CD4-positive, CD25-positive, alpha-beta regulatory T cell (primary cell): ENCODE results near the gene CHAT. TPM values are rescaled to one million over a fixed set of nuclear protein-coding genes. Genes with fewer than 3 reads are reported as not detected.

Source experiments
- ATAC-seq, 2 donors: fragments of 150-1000 bp; cut with Tn5 transposase; one replicate each; pipeline ENCODE4 v1.10.0; 2021; ENCODE audit warnings: low read depth in 2 of 2, moderate number of reproducible peaks in 2 of 2, moderate library complexity in 1 of 2
- DNase-seq, 3 donors: peaks; one replicate each; pipeline versions ENCODE4 v3.0.0 to v3.0.0-alpha.2; 2012 to 2022; ENCODE audit warnings: mixed read lengths in 1 of 3
- H3K27ac ChIP-seq: one replicate; pipeline ENCODE4 v1.7.0; 2013; ENCODE audit warnings: mild to moderate bottlenecking, low read length; ENCODE audit not compliant: insufficient read depth, poor library complexity, severe bottlenecking
- H3K27me3 ChIP-seq: one replicate; pipeline ENCODE4 v1.7.0; 2013; ENCODE audit warnings: low read length; ENCODE audit not compliant: control insufficient read depth, insufficient read depth
- H3K36me3 ChIP-seq: one replicate; pipeline ENCODE4 v1.7.0; 2013; ENCODE audit warnings: mild to moderate bottlenecking, low read length, moderate library complexity; ENCODE audit not compliant: control insufficient read depth, insufficient read depth
- H3K4me1 ChIP-seq: 2 replicates; pipeline ENCODE4 v1.7.0; 2013; ENCODE audit warnings: mild to moderate bottlenecking, low read length; ENCODE audit not compliant: insufficient read depth, control insufficient read depth, poor library complexity, severe bottlenecking
- H3K4me3 ChIP-seq: one replicate; pipeline ENCODE4 v1.7.0; 2013; ENCODE audit warnings: low read depth, mild to moderate bottlenecking, low read length, moderate library complexity
- H3K9me3 ChIP-seq, 2 experiments: 1 replicate in 1 of 2; 2 replicates in 1 of 2; pipeline ENCODE4 v1.7.0; 2013; ENCODE audit warnings: low read length in 2 of 2, mild to moderate bottlenecking in 1 of 2, moderate library complexity in 1 of 2; ENCODE audit not compliant: control insufficient read depth in 2 of 2
- H3K27ac Mint-ChIP-seq, 3 donors: one replicate each; pipeline ENCODE4 v1.8.0; 2020 to 2022; ENCODE audit warnings: mild to moderate bottlenecking in 3 of 3, mixed read lengths in 3 of 3, moderate library complexity in 2 of 3
- H3K27me3 Mint-ChIP-seq: one replicate; pipeline ENCODE4 v1.8.0; 2022; ENCODE audit warnings: mild to moderate bottlenecking, mixed read lengths
- H3K36me3 Mint-ChIP-seq: one replicate; pipeline ENCODE4 v1.8.0; 2020; ENCODE audit warnings: mixed read lengths
- H3K4me1 Mint-ChIP-seq, 4 donors: one replicate each; pipeline ENCODE4 v1.8.0; 2020 to 2022; ENCODE audit warnings: mixed read lengths in 4 of 4, mild to moderate bottlenecking in 1 of 4
- H3K4me3 Mint-ChIP-seq, 4 donors: one replicate each; pipeline ENCODE4 v1.8.0; 2020 to 2022; ENCODE audit warnings: mild to moderate bottlenecking in 4 of 4, mixed read lengths in 4 of 4, moderate library complexity in 3 of 4
- H3K9me3 Mint-ChIP-seq, 7 donors: one replicate each; pipeline ENCODE4 v1.8.0; 2020 to 2022; ENCODE audit warnings: mixed read lengths in 7 of 7, mild to moderate bottlenecking in 3 of 7, moderate library complexity in 2 of 7
- polyA plus RNA-seq, 4 donors: library from polyadenylated mRNA; unstranded; fragments of 300-500 nt; fragmentation: Illumina TruSeq; gene quantifications; one replicate each; pipeline ENCODE4 v1.2.3, GENCODE V29; 2021
- total RNA-seq: library from RNA; stranded (reverse); gene quantifications from one replicate; pipeline ENCODE4 v1.2.3, GENCODE V29; 2022

CHAT gene
- total and polyA plus RNA-seq, 5 donors from 2014 or later = not detected

DNA sequence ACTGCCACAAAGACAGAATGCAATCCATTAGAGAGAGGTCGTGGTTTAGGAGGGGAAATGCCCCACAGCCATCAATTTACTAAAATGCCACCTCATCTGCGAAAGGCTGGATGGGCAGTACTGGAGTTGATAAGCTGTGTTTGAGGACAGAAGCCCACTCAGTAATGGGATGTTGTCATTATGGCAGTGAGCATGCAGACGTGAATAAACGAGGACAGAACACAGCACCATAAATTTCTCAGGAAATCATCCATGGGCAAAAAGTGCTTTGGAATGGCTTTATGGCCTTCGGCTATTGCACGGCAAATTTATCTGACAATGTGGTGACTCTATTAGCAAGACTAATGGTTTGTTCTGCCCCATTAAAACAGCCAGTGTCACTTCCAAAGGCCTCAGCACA lies 49.8 kb downstream of the CHAT start:
- Mint-ChIP-seq H3K9me3 (peaks cover 0 to 14% (median 4%) of the 10 kb centered on the region in 7 donors), H3K36me3 (peaks cover 5% of the 10 kb centered on the region), H3K27me3 (no peaks in the 10 kb centered on the region), H3K4me3 (no peak overlapping the region), H3K4me1 (no peaks in the 10 kb centered on the region), H3K27ac (no peak overlapping the region)
- H3K27ac ChIP-seq = no peak overlapping the region
- H3K9me3 ChIP-seq = peaks cover 0 to 5% of the 10 kb centered on the region in 2 experiments
- no peaks in the 10 kb centered on the region for H3K36me3 ChIP-seq
- H3K27me3 ChIP-seq = no peaks in the 10 kb centered on the region
- ATAC-seq = no peak
- H3K4me3 ChIP-seq = no peak overlapping the region
- no peak for DNase-seq
- H3K4me1 ChIP-seq = no peaks in the 10 kb centered on the region

DNA sequence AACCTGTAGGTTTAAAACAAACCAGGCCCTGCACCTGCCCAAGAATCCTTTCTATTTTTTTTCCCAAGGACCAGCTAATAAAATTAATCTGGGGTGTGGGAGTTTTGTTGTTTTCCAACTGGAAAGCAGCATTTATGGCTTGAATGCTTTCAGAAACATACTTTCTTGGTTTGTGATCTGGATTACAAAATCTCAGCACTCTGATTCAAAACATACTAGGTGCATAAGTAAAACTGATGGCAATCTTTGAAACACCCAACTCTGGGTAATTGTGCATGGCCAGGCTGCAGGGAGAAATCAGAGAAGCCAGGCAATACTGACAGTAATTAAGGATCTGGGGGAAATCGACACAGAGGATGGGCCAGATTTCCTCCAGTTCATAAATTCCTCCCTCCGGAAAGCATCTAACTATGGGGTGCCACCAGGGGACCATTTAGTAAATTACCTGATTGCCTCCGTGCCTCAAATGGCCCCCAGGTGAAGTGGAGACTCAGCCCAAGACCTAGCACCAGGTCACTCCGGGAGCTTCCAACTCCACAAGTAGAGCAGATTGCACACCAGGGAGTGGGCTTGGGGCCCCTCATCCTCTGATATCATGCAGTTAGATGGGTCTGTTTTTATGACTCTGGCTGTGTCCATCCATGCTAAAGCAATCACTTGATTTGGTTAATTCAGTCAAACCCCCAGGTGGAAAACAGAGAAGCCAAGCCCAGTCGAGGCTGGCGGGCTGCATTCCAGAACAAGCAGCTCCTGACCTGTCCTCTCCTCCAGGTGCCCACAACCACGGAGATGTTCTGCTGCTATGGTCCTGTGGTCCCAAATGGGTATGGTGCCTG lies 50.4 kb downstream of the CHAT start:
- H3K9me3 ChIP-seq = peaks cover 0 to 2% of the 10 kb centered on the region in 2 experiments
- H3K27me3 ChIP-seq = no peaks in the 10 kb centered on the region
- no peaks in the 10 kb centered on the region for H3K4me1 ChIP-seq
- H3K4me3 ChIP-seq = no peak overlapping the region
- no peak for ATAC-seq
- H3K27ac ChIP-seq = no peak overlapping the region
- Mint-ChIP-seq H3K27ac (no peak overlapping the region), H3K4me1 (no peaks in the 10 kb centered on the region), H3K27me3 (no peaks in the 10 kb centered on the region), H3K4me3 (no peak overlapping the region), H3K36me3 (peaks cover 2% of the 10 kb centered on the region), H3K9me3 (peaks cover 0 to 8% (median 2%) of the 10 kb centered on the region in 7 donors)
- no peaks in the 10 kb centered on the region for H3K36me3 ChIP-seq
- no peak for DNase-seq

DNA sequence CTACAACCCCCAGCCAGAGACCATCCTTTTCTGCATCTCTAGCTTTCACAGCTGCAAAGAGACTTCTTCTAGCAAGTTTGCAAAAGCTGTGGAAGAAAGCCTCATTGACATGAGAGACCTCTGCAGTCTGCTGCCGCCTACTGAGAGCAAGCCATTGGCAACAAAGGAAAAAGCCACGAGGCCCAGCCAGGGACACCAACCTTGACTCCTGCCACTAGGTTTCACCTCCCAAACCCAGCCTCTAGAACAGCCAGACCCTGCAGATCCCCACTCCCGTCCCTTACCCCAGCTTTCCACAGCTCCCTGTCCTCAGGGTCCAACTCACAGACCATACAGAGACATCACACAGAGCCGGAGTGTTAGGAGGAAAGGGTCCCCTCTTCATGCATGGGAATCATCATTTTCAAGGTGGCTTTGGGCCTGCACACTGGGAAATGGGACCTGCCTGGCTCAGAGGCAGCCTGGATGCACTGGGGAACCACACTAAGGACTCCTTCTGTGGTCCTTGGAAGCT lies 51.1 kb downstream of the CHAT start:
- Mint-ChIP-seq H3K36me3 (no peaks in the 10 kb centered on the region), H3K4me3 (no peak overlapping the region), H3K9me3 (peaks cover 0 to 3% (median under 1%) of the 10 kb centered on the region in 7 donors), H3K27ac (no peak overlapping the region), H3K27me3 (no peaks in the 10 kb centered on the region), H3K4me1 (no peaks in the 10 kb centered on the region)
- Histone ChIP-seq H3K4me1 (no peaks in the 10 kb centered on the region), H3K27ac (no peak overlapping the region), H3K27me3 (no peaks in the 10 kb centered on the region), H3K36me3 (no peaks in the 10 kb centered on the region), H3K9me3 (no peaks in the 10 kb centered on the region), H3K4me3 (no peak overlapping the region)
- ATAC-seq = no peak
- DNase-seq = no peak

DNA sequence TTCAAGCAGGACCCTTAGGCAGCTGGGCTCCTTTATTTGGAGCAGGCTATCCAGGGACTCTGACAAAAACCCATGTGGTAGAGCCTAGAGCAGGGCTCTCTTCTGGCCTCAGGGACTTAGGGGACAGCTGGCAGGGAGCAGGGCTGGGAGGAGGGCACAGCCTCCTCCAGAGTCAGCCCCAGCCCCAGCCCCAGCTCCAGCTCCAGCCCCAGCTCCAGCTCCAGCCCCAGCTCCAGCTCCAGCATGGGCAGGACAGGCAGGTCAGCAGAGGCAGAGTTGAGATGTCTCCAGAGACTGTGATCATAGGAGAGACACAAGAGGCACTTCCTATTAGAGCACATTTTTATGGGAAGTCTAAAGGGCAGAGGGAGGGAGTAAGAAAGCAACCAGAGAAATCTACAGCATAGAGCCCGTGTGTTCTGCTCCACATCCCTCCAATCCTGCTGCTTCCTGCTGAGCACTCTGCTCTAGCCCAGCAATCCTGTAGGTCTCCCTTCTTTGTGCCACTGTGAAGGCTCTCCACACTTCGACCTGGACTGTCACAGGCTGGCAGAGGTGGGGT lies 52.3 kb downstream of the CHAT start:
- Histone ChIP-seq H3K27me3 (no peaks in the 10 kb centered on the region), H3K36me3 (no peaks in the 10 kb centered on the region), H3K27ac (no peak overlapping the region), H3K4me1 (no peaks in the 10 kb centered on the region), H3K4me3 (no peak overlapping the region), H3K9me3 (no peaks in the 10 kb centered on the region)
- no peaks in the 10 kb centered on the region for H3K4me1 Mint-ChIP-seq
- no peak overlapping the region for H3K27ac Mint-ChIP-seq
- no peak for ATAC-seq
- no peaks in the 10 kb centered on the region for H3K36me3 Mint-ChIP-seq
- DNase-seq = no peak
- H3K27me3 Mint-ChIP-seq = peaks cover 3% of the 10 kb centered on the region
- no peak overlapping the region for H3K4me3 Mint-ChIP-seq
- H3K9me3 Mint-ChIP-seq = peaks cover 0 to 3% (median 0%) of the 10 kb centered on the region in 7 donors

DNA sequence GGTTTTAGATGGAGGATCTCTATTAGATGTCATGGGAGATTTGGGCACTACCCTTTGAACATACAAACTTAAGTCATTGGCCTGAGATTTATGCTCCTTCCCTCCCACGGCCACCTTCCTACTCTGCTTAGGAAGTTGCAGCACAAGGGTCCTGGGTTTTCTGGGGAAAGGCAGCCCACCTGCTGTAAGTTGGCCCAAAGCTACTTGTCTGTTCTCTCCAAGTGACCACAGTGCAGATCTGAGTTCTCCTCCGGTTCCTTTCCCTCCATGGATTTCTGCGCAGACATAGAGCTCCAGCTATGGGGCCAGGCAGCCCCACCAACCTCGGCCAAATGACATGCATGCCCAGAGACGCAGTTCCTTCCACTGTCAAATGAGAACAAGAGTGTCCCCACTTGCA lies 52.8 kb downstream of the CHAT start:
- Histone ChIP-seq H3K27ac (no peak overlapping the region), H3K9me3 (no peaks in the 10 kb centered on the region), H3K36me3 (no peaks in the 10 kb centered on the region), H3K4me1 (no peaks in the 10 kb centered on the region), H3K4me3 (no peak overlapping the region), H3K27me3 (no peaks in the 10 kb centered on the region)
- Mint-ChIP-seq H3K4me3 (no peak overlapping the region), H3K9me3 (peaks cover 0 to 7% (median 0%) of the 10 kb centered on the region in 7 donors), H3K27ac (no peak overlapping the region), H3K27me3 (peaks cover 8% of the 10 kb centered on the region), H3K36me3 (no peaks in the 10 kb centered on the region), H3K4me1 (no peaks in the 10 kb centered on the region)
- DNase-seq = no peak
- no peak for ATAC-seq

DNA sequence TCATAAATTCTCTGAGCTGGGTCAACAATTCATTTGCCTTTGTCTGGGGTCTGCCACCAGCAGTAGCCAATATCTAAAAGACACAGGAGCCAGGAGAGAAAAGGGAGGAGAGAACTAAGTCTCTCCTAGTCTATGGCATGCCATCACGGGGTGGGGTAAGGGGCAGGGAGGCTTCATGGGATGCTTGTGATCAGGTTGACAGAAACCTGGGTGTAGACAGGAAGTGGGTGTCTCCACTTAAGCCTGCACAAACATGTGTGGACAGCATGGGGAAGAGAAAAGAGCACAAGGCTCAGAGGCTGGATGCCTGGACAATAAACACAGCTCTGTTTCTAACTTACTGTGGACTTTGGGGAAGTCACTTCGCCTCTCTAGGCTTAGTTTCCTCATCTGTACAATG lies 54.2 kb downstream of the CHAT start:
- Mint-ChIP-seq H3K4me3 (no peak overlapping the region), H3K27me3 (peaks cover 15% of the 10 kb centered on the region), H3K27ac (no peak overlapping the region), H3K36me3 (no peaks in the 10 kb centered on the region), H3K4me1 (no peaks in the 10 kb centered on the region), H3K9me3 (peaks cover 0 to 7% (median 0%) of the 10 kb centered on the region in 7 donors)
- no peaks in the 10 kb centered on the region for H3K4me1 ChIP-seq
- no peak for DNase-seq
- H3K27me3 ChIP-seq = no peaks in the 10 kb centered on the region
- no peak overlapping the region for H3K4me3 ChIP-seq
- ATAC-seq = no peak
- H3K27ac ChIP-seq = no peak overlapping the region
- H3K36me3 ChIP-seq = no peaks in the 10 kb centered on the region
- no peaks in the 10 kb centered on the region for H3K9me3 ChIP-seq

DNA sequence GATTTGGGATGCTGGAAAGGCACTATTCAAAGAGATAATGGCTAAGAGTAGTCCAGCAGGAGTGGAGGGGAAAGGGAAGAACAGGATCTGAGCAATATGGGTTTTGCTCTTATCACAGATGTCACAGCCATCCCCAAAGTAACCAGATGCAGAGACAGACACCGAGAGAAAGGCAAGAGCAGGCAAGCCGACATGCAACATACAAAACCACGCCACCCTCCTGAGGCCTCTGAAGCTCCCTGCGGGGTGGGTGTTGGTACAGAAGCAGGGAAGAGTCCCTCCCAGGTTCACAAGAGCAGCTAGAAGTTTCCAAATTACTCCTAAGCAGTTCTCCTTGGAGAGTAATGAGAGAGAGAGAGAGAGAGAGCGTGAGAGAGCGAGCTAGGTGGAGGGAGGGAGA lies 54.8 kb downstream of the CHAT start:
- peaks cover 0 to 11% (median 0%) of the 10 kb centered on the region in 7 donors for H3K9me3 Mint-ChIP-seq
- Histone ChIP-seq H3K27me3 (peaks cover 2% of the 10 kb centered on the region), H3K36me3 (no peaks in the 10 kb centered on the region), H3K9me3 (no peaks in the 10 kb centered on the region), H3K4me1 (no peaks in the 10 kb centered on the region), H3K27ac (no peak overlapping the region), H3K4me3 (no peak overlapping the region)
- H3K4me1 Mint-ChIP-seq = no peaks in the 10 kb centered on the region
- ATAC-seq (no peak), DNase-seq (no peak)
- H3K27me3 Mint-ChIP-seq = peaks cover 15% of the 10 kb centered on the region
- H3K27ac Mint-ChIP-seq = no peak overlapping the region
- no peaks in the 10 kb centered on the region for H3K36me3 Mint-ChIP-seq
- H3K4me3 Mint-ChIP-seq = no peak overlapping the region
